Measurements from ENCODE around the gene MAST2.

GRCh38 chr1:45846931-45847330 is 43.5 kb downstream of the MAST2 start:
- TF ChIP-seq CTCF (conservative IDR thresholded peaks at IDR 0.05): no peak
- no peak for TF ChIP-seq ZFX (IDR thresholded peaks at IDR 0.05)

Measured in C4-2B (cell line).